H1 (cell line): ENCODE data around the gene CAMK2B. TPM values are rescaled to one million over a fixed set of nuclear protein-coding genes. Genes with fewer than 3 reads are reported as not detected.
A peak's percentile ranks its signal among the peaks of the same experiment; 100 is the strongest.

ENCODE experiments used
- RAD21 ChIP-seq, 2 experiments: IDR thresholded peaks in 1 of 2; conservative IDR thresholded peaks in 1 of 2; 2 replicates each; pipeline ENCODE4 v1.6.1; 2011; ENCODE audit warnings: low read depth in 2 of 2, low read length in 2 of 2, improper control_type of control experiment in 1 of 2, inconsistent platforms in 1 of 2, mild to moderate bottlenecking in 1 of 2, moderate library complexity in 1 of 2
- RBBP5 ChIP-seq: IDR thresholded peaks from 2 replicates; pipeline ENCODE4 v1.7.1; 2012; ENCODE audit warnings: low read depth, mild to moderate bottlenecking, inconsistent platforms, low read length, moderate library complexity, borderline replicate concordance
- SP1 ChIP-seq: IDR thresholded peaks from 2 replicates; pipeline ENCODE4 v1.6.1; 2011; ENCODE audit warnings: low read depth, low read length
- polyA plus RNA-seq, 7 experiments: library from polyadenylated mRNA; depleted of rRNA in 3 of 7; stranded (reverse) in 5 of 7; unstranded in 2 of 7; fragments of >200 nt in 5 of 7; fragments of 200-250 nt in 2 of 7; gene quantifications; 1 replicate in 5 of 7; 2 replicates in 1 of 7; 4 replicates in 1 of 7; pipeline versions ENCODE4 v1.2.1 to v1.2.3, GENCODE V29; 2011 to 2013; ENCODE audit warnings: missing spikeins in 2 of 7, mixed read lengths in 2 of 7
- total RNA-seq: library from RNA; stranded (reverse); fragmentation: NEBNext Ultra II Directional; extraction: Animal tissue kit (Norgen Biotek cat#: 25700); gene quantifications from 2 replicates; pipeline ENCODE4 v1.2.1, GENCODE V29; 2021
- TF ChIP-seq, protein P1 (sequence below): IDR thresholded peaks from 2 replicates; pipeline ENCODE4 v1.6.1; 2012; ENCODE audit warnings: low read length, inconsistent platforms

Gene CAMK2B
- total and polyA plus RNA-seq, 2 of the 8 experiments (the other 6 are each of a cell fraction or from before 2014, with no cell fraction given): 0.05 to 0.15 TPM

DNA sequence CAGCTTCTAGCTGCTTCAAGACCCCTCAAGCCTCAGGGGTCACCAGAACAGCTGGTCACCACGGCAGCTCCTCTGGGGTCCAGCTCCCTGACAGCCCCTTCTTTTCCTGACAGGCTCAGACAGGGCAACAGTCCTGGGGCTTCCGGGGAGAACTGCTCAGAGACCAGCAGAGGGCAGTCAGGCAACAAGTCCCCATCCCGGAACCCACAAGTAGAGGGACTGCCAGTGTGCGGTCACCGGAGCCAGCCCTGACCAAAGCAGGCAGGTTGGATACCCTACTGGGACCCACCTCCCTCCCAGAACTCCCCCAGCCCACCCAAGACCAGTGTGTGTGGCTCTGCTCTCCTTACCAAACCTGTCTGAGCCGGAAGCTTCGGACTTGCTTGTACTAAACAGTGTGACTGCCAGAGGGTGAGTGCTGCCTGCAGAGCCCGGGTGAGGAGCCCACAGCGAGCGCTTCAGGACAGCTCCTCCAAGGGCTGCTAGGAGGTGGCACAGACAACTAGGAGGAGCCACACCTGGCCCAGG, 84.3 kb downstream of the CAMK2B start (continued):
- TF ChIP-seq, protein P1, sequence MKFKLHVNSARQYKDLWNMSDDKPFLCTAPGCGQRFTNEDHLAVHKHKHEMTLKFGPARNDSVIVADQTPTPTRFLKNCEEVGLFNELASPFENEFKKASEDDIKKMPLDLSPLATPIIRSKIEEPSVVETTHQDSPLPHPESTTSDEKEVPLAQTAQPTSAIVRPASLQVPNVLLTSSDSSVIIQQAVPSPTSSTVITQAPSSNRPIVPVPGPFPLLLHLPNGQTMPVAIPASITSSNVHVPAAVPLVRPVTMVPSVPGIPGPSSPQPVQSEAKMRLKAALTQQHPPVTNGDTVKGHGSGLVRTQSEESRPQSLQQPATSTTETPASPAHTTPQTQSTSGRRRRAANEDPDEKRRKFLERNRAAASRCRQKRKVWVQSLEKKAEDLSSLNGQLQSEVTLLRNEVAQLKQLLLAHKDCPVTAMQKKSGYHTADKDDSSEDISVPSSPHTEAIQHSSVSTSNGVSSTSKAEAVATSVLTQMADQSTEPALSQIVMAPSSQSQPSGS: no peak
- TF ChIP-seq SP1: no peak
- peak; percentile 81 to 89 for TF ChIP-seq RAD21 (IDR thresholded peaks at IDR 0.05 in 1 of 2, conservative IDR thresholded peaks at IDR 0.05 in 1 of 2; ENCODE audit: low read depth in 2 of 2, low read length in 2 of 2)
- TF ChIP-seq RBBP5: no peak
